MG63 (cell line): ENCODE results near the gene MLLT1. TPM values are rescaled to one million over a fixed set of nuclear protein-coding genes. Genes with fewer than 3 reads are reported as not detected.
A peak's percentile ranks its signal among the peaks of the same experiment; 100 is the strongest.

ENCODE experiments used
- DNase-seq: peaks from one replicate; pipeline ENCODE4 v3.0.0-alpha.2; 2020
- H3K27me3 ChIP-seq: fragments of 250-450 bp; sonication (Bioruptor Pico); 2 replicates; pipeline ENCODE4 v1.5.1; 2020; ENCODE audit warnings: mild to moderate bottlenecking, moderate library complexity
- H3K36me3 ChIP-seq: fragments of 250-450 bp; sonication (Bioruptor Pico); 2 replicates; pipeline ENCODE4 v1.5.1; 2020; ENCODE audit warnings: mild to moderate bottlenecking, moderate library complexity
- H3K4me3 ChIP-seq: fragments of 250-450 bp; sonication (Bioruptor Pico); 2 replicates; pipeline ENCODE4 v1.5.1; 2020; ENCODE audit warnings: mild to moderate bottlenecking, moderate library complexity
- H3K9me3 ChIP-seq: fragments of 250-450 bp; sonication (Bioruptor Pico); 2 replicates; pipeline ENCODE4 v1.5.1; 2020; ENCODE audit warnings: mild to moderate bottlenecking, moderate library complexity
- total RNA-seq: library from RNA; depleted of rRNA; stranded (reverse); fragments of >200 nt; shearing (Covaris generic); gene quantifications from 2 replicates; pipeline ENCODE4 v1.2.3, GENCODE V29; 2014; ENCODE audit warnings: low replicate concordance

MLLT1 gene
- total RNA-seq, 1 experiment from 2014 or later = 6.5 TPM

DNA sequence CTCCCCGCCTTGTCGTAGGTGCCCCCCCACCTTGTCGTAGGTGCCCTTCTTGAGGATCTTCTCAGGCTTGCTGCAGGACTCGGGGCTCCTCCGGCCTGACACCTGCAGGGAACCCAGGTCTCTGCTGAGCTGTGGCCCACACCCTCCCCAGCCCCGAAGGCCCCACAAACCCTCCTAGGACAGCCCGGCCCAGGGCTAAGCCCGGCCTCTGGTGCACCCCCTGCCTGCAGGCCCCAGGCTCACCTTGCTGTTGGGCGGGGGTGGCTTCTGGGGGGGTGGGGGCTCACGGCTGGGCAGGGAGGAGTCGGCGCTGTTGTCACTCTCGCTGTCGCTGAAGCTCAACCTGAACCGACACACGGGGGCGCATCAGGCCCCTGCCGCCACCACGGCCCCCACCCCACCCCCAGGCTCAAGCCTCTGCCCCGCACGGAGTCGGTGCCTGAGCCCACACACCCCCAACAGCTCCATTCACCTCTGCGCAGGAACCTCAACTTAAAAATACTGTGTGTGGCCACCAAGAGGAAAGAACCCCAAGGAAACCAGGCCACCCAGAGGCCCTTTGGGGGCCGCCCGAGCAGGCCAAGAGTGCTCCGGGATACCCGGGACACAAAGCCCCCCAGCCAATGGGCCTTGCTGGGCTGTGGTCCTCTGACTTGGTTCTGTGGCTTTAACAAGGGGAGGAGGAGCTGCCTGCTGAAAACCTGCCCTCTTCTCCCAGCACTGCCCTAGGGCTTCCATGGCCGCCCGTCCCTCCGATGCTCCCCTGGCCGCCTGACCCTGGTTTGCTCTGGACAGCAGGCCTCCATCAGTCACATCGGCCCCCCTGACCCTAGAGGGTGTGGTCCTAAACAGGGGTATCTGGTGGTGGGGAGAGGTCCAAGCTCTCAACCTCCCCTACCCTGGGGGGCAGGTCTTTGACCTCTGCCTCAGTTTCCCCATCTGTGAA lies 65.8 kb downstream of the MLLT1 start:
- no peak for DNase-seq
- Histone ChIP-seq H3K27me3 (no peaks in the 10 kb centered on the region), H3K9me3 (no peaks in the 10 kb centered on the region), H3K4me3 (no peak overlapping the region), H3K36me3 (no peaks in the 10 kb centered on the region; the same call in 1 of the 2 replicates)

DNA sequence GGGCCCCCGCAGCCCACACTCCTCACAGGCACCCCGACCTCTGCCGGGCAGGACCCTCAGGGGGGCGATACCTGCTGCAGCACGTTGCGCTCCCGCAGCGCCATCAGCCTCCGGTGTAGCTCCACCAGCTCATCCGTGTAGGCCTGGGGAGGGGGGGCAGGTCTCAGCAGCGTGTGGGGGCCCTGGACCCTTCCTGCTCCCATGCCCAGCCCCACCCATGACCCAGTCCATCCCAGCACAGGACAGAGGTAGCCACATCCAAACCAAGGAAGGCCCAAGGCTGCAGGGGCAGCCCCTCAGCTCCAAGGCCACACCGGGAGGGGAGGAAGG lies 66.5 kb downstream of the MLLT1 start:
- no peak overlapping the region for H3K4me3 ChIP-seq
- no peak for DNase-seq
- no peaks in the 10 kb centered on the region for H3K9me3 ChIP-seq
- no peaks in the 10 kb centered on the region for H3K27me3 ChIP-seq
- H3K36me3 ChIP-seq = no peaks in the 10 kb centered on the region; the same call in 1 of the 2 replicates

DNA sequence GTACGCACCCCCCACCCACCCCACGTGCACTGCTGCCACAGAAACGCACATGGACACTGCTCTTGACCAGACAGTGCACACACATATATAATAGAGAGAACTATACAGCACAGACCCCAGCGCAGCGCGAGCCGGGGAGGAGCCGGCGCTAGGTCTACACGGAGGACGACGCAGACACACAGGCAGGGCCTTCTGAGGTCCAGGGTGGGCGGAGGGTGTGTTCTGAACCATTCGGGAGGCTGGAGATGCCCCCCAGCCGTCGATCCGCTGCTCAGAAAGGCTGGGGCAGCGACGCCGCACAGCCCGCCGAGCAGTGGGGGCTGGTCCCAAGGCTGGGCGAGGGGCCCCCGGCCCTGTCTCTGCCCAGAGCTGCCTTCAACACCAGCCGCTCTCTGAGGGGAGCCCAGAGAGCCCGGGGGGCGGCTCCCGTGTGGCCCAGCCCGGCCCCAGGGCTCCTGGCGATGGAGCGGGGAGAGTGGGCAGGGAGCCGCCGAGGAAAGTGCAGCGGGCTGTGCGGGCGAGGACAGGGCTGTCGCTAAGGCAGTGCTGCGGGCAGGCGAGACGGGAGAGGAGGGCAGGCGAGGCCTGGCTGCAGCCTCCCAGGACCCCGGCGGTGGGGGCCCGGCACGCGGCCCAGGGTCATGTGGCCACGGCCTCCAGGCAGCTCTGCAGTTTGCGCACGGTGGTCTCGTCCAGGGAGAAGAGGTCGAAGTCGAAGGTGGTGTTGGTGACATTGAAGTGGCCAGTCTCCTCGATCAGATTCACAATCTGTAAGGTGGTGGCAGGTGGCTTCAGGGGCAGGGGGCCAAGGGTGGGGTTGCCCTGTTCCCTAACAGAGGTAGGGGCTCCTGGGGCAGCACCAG lies 67.1 kb downstream of the MLLT1 start:
- no peak for DNase-seq
- no peaks in the 10 kb centered on the region; the same call in 1 of the 2 replicates for H3K36me3 ChIP-seq
- H3K27me3 ChIP-seq = no peaks in the 10 kb centered on the region
- H3K4me3 ChIP-seq = no peak overlapping the region
- no peaks in the 10 kb centered on the region for H3K9me3 ChIP-seq

DNA sequence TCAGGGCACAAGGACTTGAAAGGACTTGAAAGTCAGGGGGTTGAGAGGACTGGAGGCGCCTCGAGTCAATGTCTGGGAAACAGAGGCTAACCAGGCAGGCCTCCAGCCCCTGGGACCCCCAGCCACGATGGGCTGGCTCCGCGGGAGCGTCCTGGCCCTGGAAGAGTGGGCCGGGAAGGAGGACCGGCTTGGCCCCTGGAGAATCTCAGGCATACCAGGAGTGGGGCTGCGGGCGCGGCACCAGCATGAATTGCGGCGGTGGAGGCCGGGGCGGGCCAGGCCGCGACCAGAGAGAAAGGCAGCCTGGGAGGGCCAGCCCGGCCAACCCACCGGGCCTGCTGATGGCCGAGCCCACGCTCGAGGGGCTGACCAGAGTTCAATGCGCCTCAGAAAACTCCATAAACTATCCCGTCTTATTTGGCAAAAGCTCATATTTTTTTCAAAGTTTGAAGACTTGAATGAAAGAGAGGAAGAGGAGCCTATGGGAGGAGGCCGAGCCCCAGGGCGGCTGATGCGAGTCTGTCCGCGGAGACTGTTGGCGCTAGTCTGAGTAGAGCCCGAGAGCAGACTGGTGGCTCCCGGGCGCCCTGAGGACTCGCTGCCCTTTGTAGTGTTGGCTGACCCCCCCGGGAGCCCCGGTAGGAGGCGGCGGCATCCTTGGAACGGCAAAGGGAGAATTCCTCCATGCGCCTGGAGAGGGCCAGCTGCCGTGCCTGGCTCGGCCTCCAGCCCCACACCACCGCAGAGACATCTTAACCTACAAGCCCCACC lies 68.0 kb downstream of the MLLT1 start:
- Histone ChIP-seq H3K9me3 (no peaks in the 10 kb centered on the region), H3K36me3 (no peaks in the 10 kb centered on the region), H3K4me3 (no peak overlapping the region), H3K27me3 (no peaks in the 10 kb centered on the region)
- no peak for DNase-seq

DNA sequence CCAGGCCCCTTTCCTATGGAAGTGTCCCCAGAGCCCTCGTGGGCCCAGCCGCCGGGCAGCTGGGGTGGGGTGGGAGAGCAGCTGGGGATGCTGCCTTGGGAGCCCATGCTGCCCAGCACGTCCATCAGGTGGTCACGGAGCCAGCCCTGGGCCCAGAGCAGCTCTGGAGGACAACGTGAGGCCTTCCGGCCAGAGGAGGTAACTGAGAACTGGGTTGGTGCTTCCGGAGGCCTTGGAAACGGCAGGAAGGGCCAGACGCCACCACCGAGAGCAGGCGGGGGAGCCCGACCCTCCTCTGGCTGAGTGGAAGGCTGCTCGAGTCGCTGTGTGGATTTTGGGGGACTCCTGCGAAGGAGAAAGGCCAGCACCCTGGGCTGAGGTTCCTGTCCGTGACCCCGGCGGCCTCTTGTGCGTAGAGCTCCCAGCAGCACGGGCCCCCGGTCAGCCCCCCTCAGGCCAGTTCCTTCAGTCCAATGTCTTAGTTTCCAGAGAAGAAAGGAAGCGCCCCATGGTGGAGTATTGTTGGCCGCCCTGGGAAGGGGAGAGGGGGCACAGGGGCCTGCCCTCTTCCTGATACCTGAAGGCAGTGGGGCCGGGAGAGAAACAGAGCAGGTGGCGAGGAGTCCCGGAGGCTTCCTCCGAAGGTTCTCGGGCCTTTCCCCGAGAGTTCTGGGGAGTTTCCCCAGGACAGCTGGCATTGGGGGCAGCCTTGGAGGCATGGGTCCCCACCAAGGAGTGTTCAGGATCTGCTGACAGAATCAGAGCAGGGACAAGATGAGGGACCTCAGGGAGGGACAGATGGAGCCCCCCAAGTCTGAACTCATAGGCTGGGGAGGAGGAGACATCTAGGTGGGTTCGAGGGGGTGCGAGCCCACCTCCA lies 68.8 kb downstream of the MLLT1 start:
- no peaks in the 10 kb centered on the region for H3K9me3 ChIP-seq
- H3K4me3 ChIP-seq = no peak overlapping the region
- H3K27me3 ChIP-seq = no peaks in the 10 kb centered on the region
- no peaks in the 10 kb centered on the region for H3K36me3 ChIP-seq
- no peak for DNase-seq

DNA sequence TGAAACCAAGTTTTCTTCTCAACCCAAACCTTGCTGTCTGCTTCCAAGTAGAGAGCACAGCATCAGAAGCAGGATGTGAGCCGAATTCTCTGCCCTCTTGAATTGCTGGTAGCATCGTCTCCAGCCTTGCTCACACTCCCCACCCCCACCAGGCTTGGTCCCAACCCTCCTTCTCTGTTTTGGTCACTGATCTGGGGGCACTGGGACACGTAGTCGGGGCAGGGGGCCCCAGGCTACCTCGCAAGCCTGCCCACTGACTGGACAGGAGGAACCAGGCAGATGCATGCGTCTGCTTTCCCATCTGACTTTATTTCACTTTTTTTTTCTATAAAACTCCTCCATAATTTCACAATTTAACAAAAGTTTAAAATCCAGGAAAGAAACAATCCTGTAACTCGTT lies 69.7 kb downstream of the MLLT1 start:
- Histone ChIP-seq H3K9me3 (no peaks in the 10 kb centered on the region), H3K4me3 (no peak overlapping the region), H3K27me3 (no peaks in the 10 kb centered on the region), H3K36me3 (no peaks in the 10 kb centered on the region)
- no peak for DNase-seq

DNA sequence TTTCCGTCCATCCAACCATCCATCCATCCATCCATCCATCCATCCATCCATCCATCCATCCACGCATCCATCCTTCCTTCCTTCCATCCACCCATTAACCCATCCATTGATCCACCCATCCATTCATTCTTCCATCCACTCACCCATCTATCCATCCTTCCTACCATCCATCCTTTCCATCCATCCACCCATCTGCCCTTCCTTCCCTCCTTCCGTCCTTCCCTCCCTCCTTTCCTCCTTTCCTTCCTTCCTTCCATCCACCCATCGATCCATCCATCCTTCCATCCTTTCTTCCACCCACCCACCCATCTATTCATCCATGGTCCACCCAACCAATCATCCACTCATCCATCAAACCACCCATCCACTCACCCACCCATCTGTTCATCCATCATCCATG lies 70.1 kb downstream of the MLLT1 start:
- H3K36me3 ChIP-seq = no peaks in the 10 kb centered on the region
- H3K27me3 ChIP-seq = no peaks in the 10 kb centered on the region
- H3K9me3 ChIP-seq = no peaks in the 10 kb centered on the region
- DNase-seq = no peak
- no peak overlapping the region for H3K4me3 ChIP-seq

DNA sequence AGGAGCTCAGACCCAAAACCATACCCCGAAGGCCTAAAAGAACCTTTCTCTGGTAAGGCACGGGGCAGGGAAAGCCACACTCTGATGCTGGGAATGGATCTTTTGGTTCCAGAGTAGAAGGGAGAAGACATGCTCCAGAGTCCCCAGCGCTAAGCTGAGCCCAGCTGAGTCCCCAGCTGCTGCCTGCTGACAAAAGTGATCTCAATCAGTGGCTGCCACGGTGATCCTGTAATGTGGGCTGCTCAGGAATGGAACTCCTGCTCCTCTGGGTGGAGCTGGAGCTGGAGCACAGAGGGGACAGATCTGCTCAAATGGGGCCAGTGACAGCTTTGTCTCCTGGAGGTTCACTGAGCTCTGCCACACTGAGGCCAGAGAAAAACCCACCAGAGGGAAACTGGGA lies 70.5 kb downstream of the MLLT1 start:
- Histone ChIP-seq H3K9me3 (no peaks in the 10 kb centered on the region), H3K4me3 (no peak overlapping the region), H3K36me3 (no peaks in the 10 kb centered on the region), H3K27me3 (no peaks in the 10 kb centered on the region)
- DNase-seq = no peak

DNA sequence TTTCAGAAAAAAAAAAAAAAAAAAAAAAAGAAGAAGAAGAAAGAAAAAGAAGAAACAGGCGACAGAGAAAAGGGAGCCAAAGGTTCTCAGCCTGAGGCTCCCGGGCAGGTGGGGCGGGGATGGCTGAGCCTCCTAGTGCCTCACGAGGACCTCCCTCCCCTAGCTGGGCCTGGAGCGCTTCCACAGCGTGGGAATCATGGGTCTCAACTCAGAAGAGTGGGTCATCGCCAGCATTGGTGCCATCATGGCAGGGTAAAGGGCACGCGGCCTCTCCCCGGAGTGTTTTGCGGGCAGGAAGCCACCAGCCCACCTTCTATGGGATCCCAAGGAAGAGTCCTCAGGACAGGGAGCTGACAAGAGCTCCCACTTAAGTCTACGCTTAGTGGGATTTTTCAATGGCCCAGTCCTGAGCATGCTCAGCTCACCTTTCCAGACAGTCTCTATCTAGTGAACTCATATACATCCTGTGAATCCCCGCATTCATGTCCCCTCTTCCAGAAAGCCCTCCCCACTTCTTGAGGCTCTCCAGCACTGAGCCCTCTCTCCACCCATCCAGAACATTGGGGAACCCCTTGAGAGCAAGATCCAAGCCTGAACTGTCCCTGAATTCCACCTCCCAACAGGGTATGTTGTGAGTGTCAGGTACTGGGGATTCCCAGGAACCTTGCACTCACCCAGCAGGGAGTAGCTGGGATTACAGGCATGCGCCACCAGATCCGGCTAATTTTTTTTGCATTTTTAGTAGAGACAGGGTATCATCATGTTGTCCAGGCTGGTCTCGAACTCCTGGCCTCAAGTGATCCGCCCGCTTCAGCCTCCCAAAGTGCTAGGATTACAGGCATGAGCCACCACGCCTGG lies 74.7 kb downstream of the MLLT1 start:
- Histone ChIP-seq H3K27me3 (no peaks in the 10 kb centered on the region), H3K4me3 (no peak overlapping the region)

DNA sequence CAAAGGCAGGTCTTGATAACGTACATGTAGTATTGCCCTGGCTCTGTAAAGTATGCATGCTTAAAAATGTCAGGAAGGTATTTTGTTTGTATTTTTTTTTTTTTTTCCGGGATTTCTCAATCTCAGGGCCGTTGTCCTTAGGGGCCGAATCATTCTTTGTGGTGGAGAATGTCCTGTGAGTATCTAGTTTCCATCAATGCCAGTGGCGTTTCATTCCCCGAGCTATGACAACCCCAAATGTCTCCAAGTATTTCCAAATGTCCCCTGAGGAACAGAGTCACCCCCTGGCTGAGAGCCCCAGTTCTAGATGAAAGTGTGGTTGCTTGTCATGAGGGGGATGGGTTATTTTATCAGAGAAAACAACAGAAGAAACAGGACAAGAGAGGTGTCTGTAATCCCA lies 75.6 kb downstream of the MLLT1 start:
- no peak for DNase-seq

More for the DNA sequence above, 74.7 kb downstream of the MLLT1 start:
- DNase-seq = no peak
- Histone ChIP-seq H3K9me3 (no peaks in the 10 kb centered on the region), H3K36me3 (no peaks in the 10 kb centered on the region)

DNA sequence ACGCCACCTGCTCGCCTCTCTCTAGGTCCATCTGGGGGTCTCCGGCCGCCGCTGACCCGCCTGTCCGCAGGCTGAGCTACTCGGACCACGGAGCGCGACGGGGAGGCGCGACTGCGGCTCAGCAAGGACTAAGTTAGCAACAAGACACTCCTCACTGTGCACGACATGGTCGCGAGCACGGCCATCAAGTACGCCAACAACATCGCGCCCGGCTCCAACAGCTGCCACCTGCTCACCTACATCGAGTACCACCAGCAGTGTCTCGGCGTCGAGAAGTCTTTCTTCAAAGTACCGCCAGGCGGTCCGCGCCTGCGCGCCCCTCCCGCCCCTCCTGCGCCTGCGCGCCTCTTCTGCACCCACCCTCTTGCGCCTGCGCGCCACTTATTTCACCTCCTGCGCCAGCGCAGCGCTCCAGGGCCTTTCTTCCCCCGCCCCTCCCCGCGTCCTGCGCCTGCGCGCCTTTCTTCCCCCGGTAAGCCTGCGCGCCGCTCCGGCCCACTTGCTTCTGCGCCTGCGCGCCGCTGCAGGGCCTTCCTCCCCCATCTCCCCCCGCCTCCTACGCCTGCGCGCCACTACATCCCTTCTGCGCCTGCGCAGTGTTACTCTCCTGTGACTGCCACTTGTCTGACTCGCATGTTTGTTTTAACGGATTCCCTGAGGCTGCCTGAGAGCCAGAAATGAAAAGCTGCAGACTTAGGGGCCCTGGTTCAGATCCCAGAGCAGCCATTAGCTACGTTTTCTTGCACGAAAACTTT lies 80.4 kb downstream of the MLLT1 start:
- peak overlapping the region; percentile 68 for H3K4me3 ChIP-seq
- no peaks in the 10 kb centered on the region for H3K9me3 ChIP-seq
- H3K27me3 ChIP-seq = no peaks in the 10 kb centered on the region
- peak; percentile 91 for DNase-seq
- no peaks in the 10 kb centered on the region for H3K36me3 ChIP-seq

More for the DNA sequence above, 75.6 kb downstream of the MLLT1 start:
- Histone ChIP-seq H3K36me3 (no peaks in the 10 kb centered on the region), H3K9me3 (no peaks in the 10 kb centered on the region), H3K4me3 (no peak overlapping the region), H3K27me3 (no peaks in the 10 kb centered on the region)

DNA sequence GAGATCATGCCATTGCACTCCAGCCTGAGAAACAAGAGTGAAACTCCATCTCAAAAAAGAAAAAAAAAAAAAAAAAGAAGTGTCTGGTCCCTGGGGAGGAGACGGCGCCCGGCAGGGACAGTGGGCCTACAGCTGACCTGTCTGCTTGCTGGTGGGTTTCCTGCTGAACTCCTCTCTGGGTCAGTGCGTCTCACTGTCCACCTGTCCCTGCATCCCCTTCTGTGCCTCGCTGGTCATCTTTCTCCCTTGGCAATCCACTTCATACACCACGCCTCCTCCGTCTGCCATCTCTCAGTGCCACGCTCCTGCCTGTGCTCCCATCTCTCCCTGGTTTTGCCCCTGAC lies 80.9 kb downstream of the MLLT1 start:
- H3K9me3 ChIP-seq = no peaks in the 10 kb centered on the region

DNA sequence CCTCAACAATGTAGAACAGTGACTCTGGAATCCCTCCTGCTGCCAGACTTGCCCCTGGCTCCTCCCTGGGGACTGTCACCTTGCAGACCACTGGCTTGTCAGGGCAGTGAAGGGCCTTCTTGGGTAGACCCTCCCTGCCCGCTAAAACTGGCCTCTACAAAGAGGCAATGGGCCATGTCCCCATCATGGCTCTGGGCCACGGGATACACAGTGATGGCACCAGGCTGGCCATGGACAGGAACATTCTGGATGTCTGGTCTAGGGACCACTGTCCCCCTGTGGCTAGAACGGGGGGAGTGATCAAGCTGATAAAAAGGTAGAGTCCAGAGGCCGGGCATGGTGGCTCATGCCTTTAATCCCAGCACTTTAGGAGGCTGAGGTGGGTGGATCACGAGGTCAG lies 83.4 kb downstream of the MLLT1 start:
- H3K9me3 ChIP-seq = no peaks in the 10 kb centered on the region
- DNase-seq = no peak
- H3K27me3 ChIP-seq = no peaks in the 10 kb centered on the region
- no peak overlapping the region for H3K4me3 ChIP-seq
- H3K36me3 ChIP-seq = no peaks in the 10 kb centered on the region

More for the DNA sequence above, 80.9 kb downstream of the MLLT1 start:
- peak overlapping the region; percentile 68 for H3K4me3 ChIP-seq
- H3K27me3 ChIP-seq = no peaks in the 10 kb centered on the region
- no peak for DNase-seq
- H3K36me3 ChIP-seq = no peaks in the 10 kb centered on the region

DNA sequence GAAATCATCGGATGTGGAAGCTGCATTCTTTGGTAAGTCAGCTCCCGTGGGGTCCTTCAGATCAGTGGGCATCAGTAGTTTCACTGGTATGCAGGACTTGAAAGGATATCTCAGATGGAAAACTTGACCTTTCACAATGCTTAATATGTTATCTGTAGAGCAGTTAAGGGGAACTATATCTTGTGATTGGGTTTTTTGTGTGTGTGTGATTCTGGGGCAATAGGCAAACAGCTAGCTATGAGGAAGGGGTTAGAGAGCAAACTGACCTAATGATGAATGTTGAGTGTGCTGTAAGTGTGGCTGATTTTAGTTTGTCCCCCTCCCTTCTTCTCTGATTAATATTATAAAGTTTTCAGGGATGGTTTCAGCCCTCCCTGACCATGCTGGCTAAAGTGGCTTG lies 91.0 kb downstream of the MLLT1 start:
- no peak for DNase-seq
- Histone ChIP-seq H3K27me3 (no peaks in the 10 kb centered on the region), H3K4me3 (no peak overlapping the region), H3K9me3 (no peaks in the 10 kb centered on the region), H3K36me3 (no peaks in the 10 kb centered on the region)

DNA sequence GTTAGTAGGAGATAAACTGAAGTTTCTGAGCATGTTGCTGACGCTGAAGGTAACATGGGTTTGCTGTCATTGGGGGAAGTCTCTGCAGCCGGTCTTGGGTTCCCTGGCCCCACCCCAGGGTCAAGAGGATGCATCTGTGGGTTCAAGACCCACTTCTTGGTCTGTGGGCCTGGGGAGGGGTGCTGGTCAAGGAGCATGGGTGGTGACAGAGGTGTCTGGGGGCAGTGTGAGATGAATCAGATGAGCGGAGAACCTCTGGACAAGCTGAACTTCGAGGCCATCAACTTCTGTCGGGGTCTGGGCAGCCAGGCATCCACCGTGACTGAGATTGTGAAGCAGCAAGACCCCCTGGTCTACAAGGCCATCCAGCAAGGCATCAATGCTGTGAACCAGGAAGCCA lies 92.4 kb downstream of the MLLT1 start:
- Histone ChIP-seq H3K27me3 (no peaks in the 10 kb centered on the region), H3K9me3 (no peaks in the 10 kb centered on the region), H3K4me3 (no peak overlapping the region), H3K36me3 (no peaks in the 10 kb centered on the region)
- DNase-seq = no peak
